ENCODE data around the gene CHMP5.

The CHMP5 gene

DNA sequence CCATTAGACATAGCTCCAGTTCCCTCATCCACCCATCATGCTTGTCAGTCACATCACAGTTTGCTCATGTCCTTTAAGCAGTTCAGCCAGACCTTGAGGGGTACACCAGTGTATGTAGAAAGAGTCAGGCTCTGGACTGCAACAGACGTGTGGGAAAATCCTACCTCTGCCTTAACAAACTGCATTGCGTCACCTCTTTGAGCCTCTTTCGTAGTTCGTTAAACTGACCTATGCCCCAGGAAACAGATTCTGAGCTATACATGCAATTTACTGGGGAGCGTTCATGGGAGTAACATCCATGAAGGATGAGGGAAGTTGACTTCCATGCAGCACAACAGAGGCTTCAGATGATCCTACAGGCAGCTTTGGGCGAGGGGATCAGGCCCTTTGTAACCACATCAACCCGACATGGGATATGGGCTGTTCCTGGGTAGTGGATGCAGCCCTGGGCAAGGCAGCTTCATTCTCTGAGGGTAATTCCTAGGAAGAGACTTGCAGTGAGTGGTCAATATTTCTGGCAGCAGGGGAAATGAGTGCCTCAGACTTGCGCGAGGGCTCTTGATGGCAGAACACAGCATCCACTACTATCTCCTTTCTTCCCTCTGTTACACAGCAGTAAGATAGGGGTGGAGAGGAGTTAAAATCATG, 20.6 kb upstream of the CHMP5 start:
- no peak for DNase-seq

DNA sequence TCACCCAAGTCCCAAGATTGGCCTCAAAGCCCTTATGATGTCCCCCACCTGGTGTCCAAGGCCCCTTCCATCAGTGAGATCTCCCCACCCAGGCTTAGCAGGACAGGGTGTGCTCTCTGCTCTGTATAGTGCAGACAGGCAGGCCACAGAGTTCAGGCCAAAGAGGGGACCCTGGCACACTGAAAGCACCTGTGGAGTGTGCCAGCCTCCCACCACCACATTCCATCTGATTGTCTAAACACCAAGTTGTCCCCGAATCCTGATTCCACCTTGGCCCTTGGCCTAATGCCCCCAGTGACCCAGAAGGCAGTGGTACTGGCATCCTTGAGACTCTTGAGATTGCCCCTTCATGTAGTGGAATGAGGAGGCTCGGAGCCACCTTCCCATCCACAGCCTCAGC, 19.5 kb upstream of the CHMP5 start:
- no peak for DNase-seq

DNA sequence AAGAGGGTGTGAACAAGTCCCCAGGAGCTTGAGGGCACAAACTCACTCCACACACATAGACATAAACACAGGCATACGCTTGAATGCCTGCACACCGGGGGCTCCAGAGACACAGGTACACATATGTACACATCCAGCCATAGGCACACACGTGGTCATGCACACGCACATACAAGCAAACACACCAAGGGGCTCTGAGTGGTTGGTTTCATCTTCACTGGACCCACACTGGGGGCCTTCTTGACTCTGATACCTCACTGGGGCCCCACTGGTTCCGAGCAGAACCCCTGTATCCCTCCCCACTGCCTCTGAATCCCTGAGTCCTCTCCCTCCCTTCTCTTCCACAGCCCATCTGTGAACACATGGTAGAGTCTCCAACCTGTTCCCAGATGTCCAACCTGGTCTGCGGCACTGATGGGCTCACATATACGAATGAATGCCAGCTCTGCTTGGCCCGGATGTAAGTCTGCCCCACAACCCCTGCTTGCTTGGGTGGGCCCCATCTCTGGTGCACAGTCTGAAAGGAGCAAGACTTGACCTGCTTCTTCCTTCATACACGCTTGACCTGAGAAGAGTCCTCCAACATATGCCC, 18.5 kb upstream of the CHMP5 start:
- no peak for DNase-seq

DNA sequence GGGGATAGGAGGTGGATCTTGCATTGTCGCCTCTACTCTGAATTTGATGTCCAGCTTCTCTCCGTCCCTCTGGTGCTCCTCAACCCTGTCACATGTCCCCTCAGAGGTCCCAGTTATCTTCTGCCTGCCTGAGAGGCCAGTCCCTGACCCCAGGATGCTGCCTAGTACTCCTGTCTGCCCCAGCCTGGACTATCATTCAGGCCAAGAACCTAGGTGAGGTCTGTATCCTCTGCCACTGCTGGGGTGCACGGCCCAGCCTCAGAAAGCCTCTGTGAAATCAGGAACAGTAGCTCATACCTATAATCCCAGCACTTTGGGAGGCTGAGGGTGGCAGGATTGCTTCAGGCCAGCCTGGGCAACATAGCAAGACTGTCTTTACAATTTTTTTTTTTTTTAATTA, 16.2 kb upstream of the CHMP5 start:
- DNase-seq, result no peak

DNA sequence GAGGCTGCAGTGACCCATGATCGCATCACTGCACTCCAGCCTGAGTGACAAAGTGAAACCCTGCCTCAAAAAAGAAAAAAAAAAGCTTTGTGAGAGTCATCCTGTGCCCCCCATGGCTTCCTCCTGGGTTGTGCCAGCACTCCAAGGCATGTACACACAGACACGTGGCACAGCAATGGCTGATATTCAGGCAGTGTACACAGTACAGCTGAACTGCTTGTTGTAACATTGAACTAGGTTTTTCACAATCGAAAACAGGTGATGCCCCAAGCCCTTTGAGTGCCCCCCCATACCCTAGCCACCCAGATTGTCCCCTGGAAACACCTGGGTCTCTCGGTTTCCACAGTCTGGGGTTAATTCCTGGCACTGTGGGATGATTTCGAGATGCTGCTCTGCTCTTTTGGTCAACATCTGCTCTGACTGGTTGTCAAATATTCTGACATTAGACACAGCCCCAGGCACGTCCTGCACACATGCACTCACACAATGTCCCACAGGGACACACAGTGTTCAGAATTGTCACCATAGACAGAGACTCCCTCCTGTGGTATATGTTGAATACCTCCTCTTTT, 15.7 kb upstream of the CHMP5 start:
- DNase-seq, result no peak

DNA sequence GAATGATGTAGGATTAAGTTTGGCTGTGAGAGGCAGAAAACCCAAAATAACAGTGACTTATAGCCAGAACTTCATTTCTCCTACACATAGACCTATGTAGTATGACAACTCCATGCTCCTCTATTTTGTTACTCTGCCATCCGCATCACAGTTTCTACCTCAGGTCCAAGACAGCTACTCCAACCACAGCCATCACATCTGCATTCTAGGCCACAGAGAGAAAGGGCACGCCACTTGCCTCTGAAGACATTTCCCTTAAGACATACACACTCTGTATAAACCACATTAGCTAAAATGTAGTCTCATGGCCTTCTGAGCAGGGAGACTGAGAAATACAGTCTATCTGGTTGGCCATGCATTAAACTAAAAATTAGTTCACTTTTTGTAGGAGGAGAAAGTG, 14.9 kb upstream of the CHMP5 start:
- DNase-seq, result no peak

DNA sequence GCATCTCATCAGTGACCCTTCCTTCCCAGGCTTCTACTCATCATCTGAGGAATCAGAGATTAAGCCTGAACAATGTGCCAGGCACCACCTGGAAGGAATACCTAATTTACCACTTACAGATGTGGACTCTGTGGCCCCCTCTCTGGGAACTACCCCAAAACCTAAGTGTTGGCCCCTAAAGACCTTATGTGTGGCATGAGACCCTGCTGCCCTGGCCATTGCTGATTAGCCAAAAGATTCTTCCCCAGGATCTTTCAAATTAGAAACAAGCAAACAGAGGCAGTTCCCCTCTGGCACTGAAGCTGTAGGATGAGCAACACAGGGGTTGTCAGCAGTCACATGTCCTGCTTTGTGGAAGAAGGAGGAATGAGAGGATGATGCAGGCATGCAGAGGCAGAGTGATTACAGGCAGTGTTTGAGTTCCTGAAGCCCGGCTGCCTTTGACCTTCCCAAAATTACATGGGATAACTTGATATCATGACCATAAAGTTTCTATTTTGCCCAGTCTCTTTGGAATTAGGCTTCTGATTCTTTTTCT, 14.3 kb upstream of the CHMP5 start:
- peak; percentile 72 for DNase-seq

DNA sequence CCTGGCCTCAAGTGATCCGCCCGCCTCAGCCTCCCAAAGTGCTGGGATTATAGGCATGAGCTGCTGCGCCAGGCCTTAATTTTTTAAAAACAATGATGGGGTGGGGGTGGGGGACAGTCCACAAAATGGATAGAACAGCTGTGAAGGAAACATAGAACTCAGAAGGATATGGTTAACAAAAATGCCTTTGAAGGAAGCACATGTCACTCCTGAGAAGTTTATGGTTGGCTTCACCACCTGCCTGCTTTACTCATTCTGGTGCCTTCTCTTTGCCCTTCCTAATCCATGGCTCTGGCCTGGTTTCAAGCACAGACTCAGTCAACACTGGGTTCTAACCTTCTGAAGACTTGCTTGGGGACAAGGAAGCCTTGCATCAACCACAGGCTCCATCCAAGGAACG, 10.6 kb upstream of the CHMP5 start:
- DNase-seq, result no peak

DNA sequence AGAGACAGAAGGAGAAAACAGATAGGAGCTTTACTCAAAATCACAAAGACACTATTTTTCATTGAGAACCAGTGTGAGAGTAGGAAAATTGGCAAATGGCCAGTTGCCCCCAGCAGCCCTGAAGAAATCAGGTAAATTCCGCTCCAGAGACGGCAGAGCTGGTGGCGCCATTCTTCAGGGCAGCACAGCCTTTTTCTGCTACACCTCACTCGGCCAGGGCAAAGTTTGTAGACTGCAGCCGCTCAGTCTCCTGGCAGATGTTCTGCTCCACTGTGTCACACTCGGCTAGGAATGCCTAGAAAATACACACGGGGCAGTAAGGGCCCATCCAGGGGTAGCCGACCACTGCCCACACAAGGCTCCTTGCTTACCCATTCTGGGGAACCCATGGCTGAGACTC, 9.8 kb upstream of the CHMP5 start:
- no peak for DNase-seq

DNA sequence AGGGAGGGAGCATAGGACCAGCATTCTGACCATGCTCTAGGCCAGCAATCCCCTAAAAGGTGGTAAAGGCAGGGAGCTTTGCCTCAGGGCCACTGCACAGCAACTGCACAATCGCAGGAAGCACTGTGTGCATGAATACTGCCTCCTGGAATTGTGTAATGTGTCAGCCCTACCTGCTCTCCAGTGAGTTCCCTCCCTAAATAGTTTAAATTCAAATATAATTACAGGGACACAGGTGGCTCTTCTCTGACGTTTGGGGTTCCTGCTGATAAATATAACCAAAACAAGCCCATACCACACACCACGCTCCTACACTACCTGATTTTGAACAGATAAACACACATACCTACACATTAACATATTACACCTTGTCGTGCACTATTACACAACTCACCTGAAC, 9.4 kb upstream of the CHMP5 start:
- DNase-seq, result no peak

DNA sequence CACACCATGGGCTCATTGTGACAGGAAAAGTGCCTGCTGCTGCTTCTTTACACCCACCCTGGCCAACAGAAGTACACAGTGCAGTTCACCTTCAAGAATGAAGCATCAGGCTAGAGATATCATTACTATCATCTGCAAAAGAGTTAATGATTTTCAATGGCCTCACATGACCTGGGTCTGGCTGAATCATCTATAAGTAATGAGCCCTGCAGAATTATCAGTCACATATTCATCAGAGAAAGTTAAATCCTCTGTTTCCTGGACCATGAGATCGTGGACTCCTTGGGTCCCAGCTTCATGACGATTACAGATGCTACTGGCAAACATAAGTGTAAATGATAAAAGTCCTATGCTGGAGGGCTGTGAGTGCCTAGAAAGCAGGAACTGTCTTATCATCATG, 8.6 kb upstream of the CHMP5 start:
- no peak for DNase-seq

DNA sequence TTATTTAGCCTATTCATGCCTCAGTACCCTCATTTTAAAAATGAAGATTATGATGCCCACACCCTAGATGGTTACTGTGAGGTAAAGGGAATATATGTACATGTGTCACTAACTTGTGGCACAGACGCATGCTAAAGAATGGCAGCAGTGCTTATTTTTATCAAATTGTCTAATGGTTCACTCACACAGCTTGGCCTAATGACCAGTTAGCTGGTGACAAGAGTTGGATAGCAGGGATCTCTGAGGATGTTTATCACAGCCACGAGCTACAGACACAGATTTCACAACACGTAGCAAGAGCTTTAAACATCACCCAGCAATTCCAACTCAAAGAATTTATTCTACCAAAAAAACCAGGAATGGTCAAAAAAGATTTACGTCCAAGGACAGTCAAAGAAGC, 7.6 kb upstream of the CHMP5 start:
- no peak for DNase-seq

DNA sequence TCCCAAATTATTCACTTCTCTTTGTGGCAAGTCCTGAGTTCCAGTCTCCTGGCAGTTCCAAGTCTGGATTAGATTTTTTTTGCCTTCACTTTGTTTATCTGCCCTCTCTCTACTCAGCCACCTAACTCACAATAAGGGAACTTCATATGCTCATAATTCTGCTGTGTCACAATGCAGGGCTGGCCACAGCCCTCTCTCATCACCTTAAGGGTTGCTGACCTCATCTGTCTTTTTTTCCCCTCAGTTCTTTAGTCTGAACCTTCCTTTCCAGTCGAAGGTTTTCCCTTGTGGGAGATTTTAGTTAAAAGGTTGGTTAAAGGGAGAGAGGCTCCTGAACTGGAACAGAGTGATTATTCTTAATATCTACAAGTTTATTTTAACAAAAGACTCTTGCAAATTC, 4.5 kb upstream of the CHMP5 start:
- no peak for DNase-seq

DNA sequence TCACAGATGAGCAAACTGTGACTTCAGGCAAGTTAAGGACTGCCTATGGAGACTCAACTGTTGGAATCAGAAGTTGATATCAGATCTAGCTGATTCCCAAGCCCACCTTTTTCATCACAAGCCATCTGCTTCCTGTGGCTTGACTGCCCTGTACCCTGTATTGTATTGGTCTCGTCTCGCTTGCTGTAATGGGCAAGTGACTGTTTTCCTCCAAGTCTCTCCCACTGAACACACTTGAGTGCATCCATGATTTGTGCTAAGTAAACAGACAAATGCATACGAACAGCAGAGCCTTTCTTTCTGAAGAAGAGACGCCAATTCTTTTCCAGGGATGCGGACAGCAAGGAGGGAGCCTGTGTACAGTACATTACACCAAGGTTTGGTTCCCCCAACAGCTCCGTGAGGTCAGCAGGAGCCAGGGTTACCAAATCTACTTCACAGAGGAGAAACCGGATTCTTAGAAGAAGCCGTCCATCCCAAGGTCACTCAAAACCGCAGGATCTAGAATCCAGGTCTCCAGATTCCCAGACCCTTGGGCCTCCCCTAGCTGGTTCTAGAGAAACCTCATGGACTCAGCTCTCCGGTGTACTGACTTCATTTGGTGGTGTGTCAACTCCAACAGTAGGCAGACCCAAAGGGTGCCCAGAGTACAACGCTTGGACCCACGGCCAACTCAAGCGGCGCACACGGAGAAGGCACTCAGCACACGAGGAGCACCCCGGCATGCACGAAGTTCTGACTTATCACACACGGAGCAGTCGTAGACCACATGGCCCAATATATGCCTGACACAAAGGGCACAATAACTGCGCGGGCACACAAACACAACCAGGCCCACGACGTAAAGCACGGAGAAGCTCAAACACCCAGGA, 1.5 kb upstream of the CHMP5 start:
- peak; percentile 7 for DNase-seq

DNA sequence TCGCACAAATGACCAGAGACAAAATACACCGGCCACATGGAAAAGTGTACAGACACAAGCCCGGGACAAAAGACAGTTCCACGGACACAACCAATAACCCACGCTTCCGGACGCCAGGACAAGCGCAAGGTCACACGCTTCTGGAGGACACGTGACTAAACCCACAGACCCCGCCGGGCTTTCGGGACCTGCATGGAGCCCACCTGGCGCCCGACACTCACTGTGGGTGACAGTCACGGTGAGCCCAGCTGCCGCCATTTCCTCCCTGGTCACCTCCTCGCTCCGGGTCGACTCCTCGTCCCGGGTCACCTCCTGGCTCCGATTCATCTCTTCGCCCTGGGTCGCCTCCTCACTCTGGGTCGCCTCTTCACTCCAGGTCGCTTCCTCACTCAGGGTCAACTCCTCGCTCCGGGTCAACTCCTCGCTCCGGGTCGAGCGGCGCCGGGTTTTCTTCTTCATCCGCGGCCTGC, 811 bp upstream of the CHMP5 start:
- DNase-seq, result peak; percentile 12

DNA sequence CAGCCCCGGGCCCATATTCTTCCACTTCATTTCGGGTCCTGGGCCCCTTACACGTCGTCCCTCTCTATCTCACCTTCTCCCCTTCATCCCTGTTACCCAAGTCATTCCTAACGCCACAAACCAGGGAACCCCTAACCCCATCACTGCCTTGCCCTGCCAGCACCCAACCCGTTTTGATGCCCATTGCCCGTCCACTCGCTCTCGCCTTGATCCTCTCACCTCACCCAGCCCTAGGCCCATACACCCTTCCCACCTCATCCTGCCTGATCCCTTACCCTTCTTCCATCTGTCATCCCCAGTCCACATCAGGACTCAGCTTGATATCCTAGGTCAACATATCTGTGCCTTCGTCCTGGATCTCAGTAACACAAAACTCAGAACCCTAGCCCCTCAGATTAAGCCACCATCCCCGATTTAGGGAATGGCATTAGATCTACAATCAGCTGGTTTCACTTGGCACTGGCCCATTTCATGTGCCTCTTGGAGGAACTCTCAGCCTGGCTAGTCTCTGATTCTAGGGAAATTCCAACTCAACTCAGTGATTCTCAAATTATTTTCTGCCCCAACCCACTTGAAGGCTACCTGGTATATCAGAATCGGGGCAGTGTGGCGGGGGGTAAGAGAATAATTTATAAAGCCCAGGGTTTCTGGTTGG, 489 bp downstream of the CHMP5 start:
- DNase-seq, result no peak

DNA sequence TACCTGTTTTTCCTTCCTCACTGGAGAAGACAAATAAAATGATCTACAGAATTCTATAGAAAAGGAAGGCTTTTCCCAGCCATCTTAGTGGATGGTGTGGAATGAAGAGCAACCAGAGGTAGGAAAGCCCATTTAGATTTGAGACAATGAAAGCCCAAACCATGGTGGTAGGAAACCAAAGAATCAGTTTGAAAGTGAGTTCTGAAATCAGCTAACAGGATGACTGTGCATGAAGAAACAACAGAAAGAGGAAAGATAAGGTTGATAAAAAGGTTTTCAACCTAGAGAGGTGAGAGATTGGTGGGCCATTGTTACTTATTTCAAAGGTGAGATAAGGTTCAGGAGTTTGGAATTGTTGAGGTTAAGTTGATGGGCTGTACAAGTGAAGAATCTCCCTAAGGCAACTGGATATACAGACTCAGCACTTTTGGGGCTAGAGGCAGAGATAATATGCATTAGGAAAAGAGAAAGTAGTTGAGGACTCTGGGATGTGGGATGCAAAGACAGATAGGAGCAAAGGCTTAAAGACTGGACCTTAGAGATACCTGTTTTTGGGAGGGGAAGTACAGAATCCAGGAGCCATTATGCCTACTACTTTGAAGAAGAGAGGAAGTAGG, 2.4 kb downstream of the CHMP5 start:
- DNase-seq, result no peak

DNA sequence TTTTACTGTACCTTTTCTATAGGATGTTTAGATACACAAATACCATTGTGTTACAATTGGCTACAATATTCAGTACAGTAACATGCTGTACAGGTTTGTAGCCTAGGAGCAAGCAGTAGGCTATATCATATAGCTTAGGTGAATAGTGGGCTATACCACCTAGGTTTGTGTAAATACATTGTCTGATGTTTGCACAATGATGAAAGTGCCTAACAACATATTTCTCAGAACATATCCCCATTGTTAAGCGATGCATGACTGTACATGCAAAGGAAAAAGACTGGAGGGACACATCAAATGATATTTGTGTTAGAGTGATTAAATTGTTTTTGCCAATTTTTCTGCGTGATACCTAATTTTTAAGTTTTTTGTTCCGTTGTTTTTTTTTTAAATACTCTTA, 5.3 kb downstream of the CHMP5 start:
- no peak for DNase-seq

DNA sequence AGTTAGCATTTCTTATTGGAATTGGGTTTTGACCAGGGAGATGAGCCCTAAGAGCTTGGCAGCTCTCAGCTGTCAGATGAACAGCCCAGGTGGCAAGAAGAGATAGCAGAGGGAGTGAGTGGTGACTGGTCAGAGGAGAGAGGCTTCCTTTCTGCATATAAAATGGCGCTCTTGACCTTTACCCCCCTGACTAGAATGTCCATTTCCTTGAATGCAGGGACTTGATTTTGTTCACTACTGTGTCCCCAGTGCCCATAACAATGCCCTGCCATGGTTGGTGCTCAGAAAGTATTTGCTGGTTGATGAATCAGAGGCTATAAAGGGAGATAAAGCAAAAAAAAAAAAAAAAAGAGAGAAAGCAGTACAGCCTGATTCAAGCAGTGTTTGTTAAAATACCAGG, 7.2 kb downstream of the CHMP5 start:
- DNase-seq, result no peak

DNA sequence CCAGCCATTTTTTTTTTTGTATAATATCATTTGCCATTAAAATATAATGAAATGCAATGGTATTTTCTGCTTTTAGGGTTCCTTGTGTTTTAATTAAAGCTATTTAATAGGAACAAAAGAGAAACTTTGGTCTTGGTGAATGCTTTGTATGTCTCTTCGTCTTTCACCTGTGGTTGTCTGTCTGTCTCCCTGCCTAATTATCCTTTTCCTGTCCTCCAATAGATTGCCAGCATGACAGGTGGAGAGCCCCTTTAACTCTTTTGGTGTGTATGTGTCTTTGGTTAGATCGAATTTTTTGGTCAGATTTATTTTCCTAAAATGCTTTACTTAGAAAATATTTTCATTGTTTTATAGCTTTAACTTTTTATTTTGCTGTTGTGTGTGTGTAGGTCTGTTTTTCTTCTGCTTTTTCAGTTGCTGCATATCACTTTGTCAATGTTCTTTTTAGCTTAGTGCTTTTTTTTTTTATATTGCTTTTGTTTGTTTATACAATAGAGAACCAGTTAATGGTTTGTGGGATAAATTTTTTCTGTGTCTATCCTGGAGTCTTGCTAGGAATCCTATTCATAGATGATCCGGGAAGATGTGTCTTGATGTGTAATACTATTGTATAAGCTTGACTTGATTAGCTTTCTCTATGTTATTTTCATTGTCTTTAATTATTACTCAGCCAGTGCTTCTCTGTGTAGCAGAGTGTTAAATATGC, 8.6 kb downstream of the CHMP5 start:
- DNase-seq, result no peak

DNA sequence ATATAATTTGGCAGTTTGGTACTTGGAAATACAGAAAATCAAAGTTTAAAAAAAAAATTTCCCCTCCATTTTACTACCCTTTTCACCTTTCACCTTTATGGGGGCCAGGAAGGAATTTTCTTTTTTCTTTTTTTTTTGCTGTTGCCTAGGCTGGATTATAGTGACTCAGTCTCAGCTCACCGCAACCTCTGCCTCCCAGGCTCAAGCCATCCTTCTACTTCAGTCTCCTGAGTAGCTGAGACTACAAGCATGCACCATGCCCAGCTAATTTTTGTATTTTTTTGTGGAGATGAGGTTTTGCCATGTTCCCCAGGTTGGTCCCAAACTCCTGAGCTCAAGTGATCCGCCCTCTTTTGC, 9.1 kb downstream of the CHMP5 start:
- peak; percentile 31 for DNase-seq

DNA sequence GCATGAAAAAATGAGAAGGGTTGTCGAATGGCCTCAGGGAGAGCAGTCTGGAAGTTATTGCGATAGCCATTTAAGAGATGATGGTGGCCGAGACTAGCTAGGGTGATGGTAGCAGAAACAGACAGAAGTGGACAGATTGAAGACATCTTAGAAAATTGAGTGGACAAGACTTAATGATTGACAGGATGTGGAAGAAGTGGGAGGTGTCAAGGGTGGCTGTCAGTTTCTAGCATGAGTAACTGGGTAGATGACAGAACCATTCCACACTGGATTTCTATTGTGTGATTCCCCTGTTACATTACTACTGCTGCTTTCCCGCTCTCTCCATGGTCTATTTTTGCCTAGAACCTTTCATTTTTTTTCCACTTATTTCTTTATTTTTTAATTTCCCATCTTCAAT, 12.6 kb downstream of the CHMP5 start:
- no peak for DNase-seq

Data from HCEC 1CT (cell line).